Ishikawa (cell line): ENCODE results near the gene SYT12.

Experiments used
- NFIC ChIP-seq: IDR thresholded peaks from 2 replicates; pipeline ENCODE4 v1.6.1; 2012
- RAD21 ChIP-seq: IDR thresholded peaks from 2 replicates; pipeline ENCODE4 v1.6.1; 2012; ENCODE audit warnings: low read depth
- TCF12 ChIP-seq: IDR thresholded peaks from 2 replicates; pipeline ENCODE4 v1.6.1; 2012; ENCODE audit warnings: low read depth

DNA sequence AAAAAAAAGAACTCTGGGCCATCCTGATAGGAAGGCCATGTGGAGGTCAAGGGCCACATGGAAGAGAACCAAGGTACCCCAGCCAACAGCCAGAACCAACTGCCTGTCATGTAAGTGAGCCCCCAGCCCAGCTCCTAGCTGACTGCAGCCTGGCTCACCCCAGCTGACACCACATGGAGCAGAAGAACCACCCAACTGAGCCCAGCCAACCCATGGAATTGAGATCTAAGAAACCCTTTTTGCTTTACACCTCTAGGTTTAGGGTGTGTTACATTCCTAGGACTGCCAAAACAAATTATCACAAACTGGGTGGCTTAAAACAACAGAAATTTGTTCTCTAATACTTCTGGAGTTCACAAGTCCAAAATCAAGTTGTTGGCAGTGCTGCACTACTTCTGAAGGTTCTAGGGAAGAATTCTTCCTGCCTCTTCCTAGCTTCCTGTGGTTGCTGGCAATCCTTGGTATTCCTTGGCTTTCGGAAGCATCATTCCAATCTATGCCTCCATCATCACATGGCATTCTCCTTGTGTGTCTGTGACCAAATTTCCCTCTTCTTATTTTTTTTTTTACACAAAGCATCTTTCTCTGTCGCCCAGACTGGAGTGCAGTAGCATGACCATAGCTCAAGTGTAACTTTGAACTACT, 43.5 kb upstream of the SYT12 start:
- no peak for TF ChIP-seq RAD21
- TF ChIP-seq TCF12: no peak
- TF ChIP-seq NFIC: no peak
